ENCODE measurements around the gene LRR1. TPM values are rescaled to one million over a fixed set of nuclear protein-coding genes. Genes with fewer than 3 reads are reported as not detected.

Gene LRR1
- total and polyA plus RNA-seq, 9 of the 15 experiments (the other 6 are each of a cell fraction or from before 2014, with no cell fraction given) = 26.5 to 58.1 (median 31.8) TPM

GRCh38 chr14:49598485-49599300 lies at the start of gene LRR1 (continued):
- peak; percentile 58; the same call in 1 of the 2 replicates for TF ChIP-seq TOE1 (IDR thresholded peaks at IDR 0.05; ENCODE audit: borderline replicate concordance)
- TF ChIP-seq TOE1 (CRISPR knock-in tag; IDR thresholded peaks at IDR 0.05; ENCODE audit: borderline replicate concordance, low read depth) = no peak
- no peak for TF ChIP-seq ELF4 (CRISPR knock-in tag; IDR thresholded peaks at IDR 0.05)
- TF ChIP-seq ETS1 (conservative IDR thresholded peaks at IDR 0.05; ENCODE audit: control insufficient read depth, low read depth, low read length) = no peak
- TF ChIP-seq ZBTB8A (IDR thresholded peaks at IDR 0.05; ENCODE audit: partially characterized antibody) = no peak
- TF ChIP-seq FOXJ2 (tag; IDR thresholded peaks at IDR 0.05) = peak; percentile 57; the same call in 1 of the 2 replicates
- TF ChIP-seq, protein P1, sequence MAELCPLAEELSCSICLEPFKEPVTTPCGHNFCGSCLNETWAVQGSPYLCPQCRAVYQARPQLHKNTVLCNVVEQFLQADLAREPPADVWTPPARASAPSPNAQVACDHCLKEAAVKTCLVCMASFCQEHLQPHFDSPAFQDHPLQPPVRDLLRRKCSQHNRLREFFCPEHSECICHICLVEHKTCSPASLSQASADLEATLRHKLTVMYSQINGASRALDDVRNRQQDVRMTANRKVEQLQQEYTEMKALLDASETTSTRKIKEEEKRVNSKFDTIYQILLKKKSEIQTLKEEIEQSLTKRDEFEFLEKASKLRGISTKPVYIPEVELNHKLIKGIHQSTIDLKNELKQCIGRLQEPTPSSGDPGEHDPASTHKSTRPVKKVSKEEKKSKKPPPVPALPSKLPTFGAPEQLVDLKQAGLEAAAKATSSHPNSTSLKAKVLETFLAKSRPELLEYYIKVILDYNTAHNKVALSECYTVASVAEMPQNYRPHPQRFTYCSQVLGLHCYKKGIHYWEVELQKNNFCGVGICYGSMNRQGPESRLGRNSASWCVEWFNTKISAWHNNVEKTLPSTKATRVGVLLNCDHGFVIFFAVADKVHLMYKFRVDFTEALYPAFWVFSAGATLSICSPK (IDR thresholded peaks at IDR 0.05; ENCODE audit: borderline replicate concordance) = no peak
- TF ChIP-seq MYNN (IDR thresholded peaks at IDR 0.05) = no peak
- no peak for TF ChIP-seq MYNN (CRISPR knock-in tag; IDR thresholded peaks at IDR 0.05)
- peak; percentile 38 for TF ChIP-seq CREB1 (IDR thresholded peaks at IDR 0.05)
- TF ChIP-seq CREB1 (CRISPR knock-in tag; IDR thresholded peaks at IDR 0.05) = no peak
- TF ChIP-seq MIER1 (IDR thresholded peaks at IDR 0.05; ENCODE audit: low read depth) = no peak
- TF ChIP-seq SMARCA5 (IDR thresholded peaks at IDR 0.05) = no peak
- TF ChIP-seq DPF2 (IDR thresholded peaks at IDR 0.05) = no peak
- TF ChIP-seq, protein P2, sequence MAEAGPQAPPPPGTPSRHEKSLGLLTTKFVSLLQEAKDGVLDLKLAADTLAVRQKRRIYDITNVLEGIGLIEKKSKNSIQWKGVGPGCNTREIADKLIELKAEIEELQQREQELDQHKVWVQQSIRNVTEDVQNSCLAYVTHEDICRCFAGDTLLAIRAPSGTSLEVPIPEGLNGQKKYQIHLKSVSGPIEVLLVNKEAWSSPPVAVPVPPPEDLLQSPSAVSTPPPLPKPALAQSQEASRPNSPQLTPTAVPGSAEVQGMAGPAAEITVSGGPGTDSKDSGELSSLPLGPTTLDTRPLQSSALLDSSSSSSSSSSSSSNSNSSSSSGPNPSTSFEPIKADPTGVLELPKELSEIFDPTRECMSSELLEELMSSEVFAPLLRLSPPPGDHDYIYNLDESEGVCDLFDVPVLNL (CRISPR knock-in tag; IDR thresholded peaks at IDR 0.05; ENCODE audit: low read depth) = peak; percentile 97
- TF ChIP-seq ZNF121 (CRISPR knock-in tag; conservative IDR thresholded peaks at IDR 0.05) = no peak
- TF ChIP-seq FOS (IDR thresholded peaks at IDR 0.05; ENCODE audit: extremely low read depth, insufficient read length) = no peak
- TF ChIP-seq, protein P3, sequence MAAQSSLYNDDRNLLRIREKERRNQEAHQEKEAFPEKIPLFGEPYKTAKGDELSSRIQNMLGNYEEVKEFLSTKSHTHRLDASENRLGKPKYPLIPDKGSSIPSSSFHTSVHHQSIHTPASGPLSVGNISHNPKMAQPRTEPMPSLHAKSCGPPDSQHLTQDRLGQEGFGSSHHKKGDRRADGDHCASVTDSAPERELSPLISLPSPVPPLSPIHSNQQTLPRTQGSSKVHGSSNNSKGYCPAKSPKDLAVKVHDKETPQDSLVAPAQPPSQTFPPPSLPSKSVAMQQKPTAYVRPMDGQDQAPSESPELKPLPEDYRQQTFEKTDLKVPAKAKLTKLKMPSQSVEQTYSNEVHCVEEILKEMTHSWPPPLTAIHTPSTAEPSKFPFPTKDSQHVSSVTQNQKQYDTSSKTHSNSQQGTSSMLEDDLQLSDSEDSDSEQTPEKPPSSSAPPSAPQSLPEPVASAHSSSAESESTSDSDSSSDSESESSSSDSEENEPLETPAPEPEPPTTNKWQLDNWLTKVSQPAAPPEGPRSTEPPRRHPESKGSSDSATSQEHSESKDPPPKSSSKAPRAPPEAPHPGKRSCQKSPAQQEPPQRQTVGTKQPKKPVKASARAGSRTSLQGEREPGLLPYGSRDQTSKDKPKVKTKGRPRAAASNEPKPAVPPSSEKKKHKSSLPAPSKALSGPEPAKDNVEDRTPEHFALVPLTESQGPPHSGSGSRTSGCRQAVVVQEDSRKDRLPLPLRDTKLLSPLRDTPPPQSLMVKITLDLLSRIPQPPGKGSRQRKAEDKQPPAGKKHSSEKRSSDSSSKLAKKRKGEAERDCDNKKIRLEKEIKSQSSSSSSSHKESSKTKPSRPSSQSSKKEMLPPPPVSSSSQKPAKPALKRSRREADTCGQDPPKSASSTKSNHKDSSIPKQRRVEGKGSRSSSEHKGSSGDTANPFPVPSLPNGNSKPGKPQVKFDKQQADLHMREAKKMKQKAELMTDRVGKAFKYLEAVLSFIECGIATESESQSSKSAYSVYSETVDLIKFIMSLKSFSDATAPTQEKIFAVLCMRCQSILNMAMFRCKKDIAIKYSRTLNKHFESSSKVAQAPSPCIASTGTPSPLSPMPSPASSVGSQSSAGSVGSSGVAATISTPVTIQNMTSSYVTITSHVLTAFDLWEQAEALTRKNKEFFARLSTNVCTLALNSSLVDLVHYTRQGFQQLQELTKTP (IDR thresholded peaks at IDR 0.05; ENCODE audit: low read depth in 1 of 2, partially characterized antibody in 2 of 2) = peak in 1 of 2 experiments; percentile 41
- TF ChIP-seq ILK (tag; IDR thresholded peaks at IDR 0.05; ENCODE audit: borderline replicate concordance, low read depth) = no peak
- TF ChIP-seq ZNF124 (CRISPR knock-in tag; IDR thresholded peaks at IDR 0.05) = no peak
- TF ChIP-seq TCF7L2 (IDR thresholded peaks at IDR 0.05; ENCODE audit: low read depth, low read length) = no peak

All from K562 (cell line).